Kidney (tissue), 14 donors: ENCODE data around the gene BANF2. TPM values are rescaled to one million over a fixed set of nuclear protein-coding genes. Genes with fewer than 3 reads are reported as not detected.

Experiments
- DNase-seq, 5 donors: peaks; one replicate each; pipeline ENCODE4 v3.0.0-alpha.2; 2013 to 2020
- FAIRE-seq: peaks from 2 replicates; lab custom pipeline; 2012; peaks lifted over from hg19 to GRCh38; lab: Jason Lieb, UNC
- H3K27ac ChIP-seq, 2 donors: one replicate each; pipeline ENCODE4 v1.7.0; 2013; ENCODE audit warnings: low read depth in 2 of 2, low read length in 2 of 2, inconsistent platforms in 1 of 2
- H3K27me3 ChIP-seq: one replicate; pipeline ENCODE4 v1.7.1; 2013; ENCODE audit warnings: low read length, inconsistent platforms; ENCODE audit not compliant: control insufficient read depth, insufficient read depth
- H3K36me3 ChIP-seq, 3 donors: one replicate each; pipeline versions ENCODE4 v1.7.0 to v1.7.1; 2013; ENCODE audit warnings: low read length in 3 of 3, control low read depth in 1 of 3, inconsistent platforms in 1 of 3; ENCODE audit not compliant: insufficient read depth in 3 of 3, control insufficient read depth in 2 of 3
- H3K4me1 ChIP-seq, 3 donors: one replicate each; pipeline versions ENCODE4 v1.7.0 to v1.7.1; 2013; ENCODE audit warnings: low read length in 3 of 3, inconsistent platforms in 1 of 3, low read depth in 1 of 3; ENCODE audit not compliant: control insufficient read depth in 2 of 3, insufficient read depth in 2 of 3
- H3K4me3 ChIP-seq, 3 donors: one replicate each; pipeline versions ENCODE4 v1.7.0 to v1.8.1; 2013; ENCODE audit warnings: low read length in 3 of 3, control low read depth in 1 of 3, inconsistent platforms in 1 of 3
- H3K9ac ChIP-seq, 3 donors: one replicate each; pipeline versions ENCODE4 v1.7.0 to v1.7.1; 2013; ENCODE audit warnings: low read length in 3 of 3, control low read depth in 1 of 3, inconsistent platforms in 1 of 3
- H3K9me3 ChIP-seq, 3 donors: one replicate each; pipeline versions ENCODE4 v1.7.0 to v1.7.1; 2013; ENCODE audit warnings: low read length in 3 of 3, control low read depth in 1 of 3, inconsistent platforms in 1 of 3; ENCODE audit not compliant: control insufficient read depth in 2 of 3, insufficient read depth in 1 of 3
- CTCF ChIP-seq: IDR thresholded peaks from 3 replicates; pipeline ENCODE4 v1.5.1; 2012; ENCODE audit warnings: mild to moderate bottlenecking, moderate library complexity, borderline replicate concordance; ENCODE audit not compliant: insufficient read depth; ENCODE audit errors: extremely low read depth
- intact Hi-C: fragments of 100-400 bp; cut with DNase I; formaldehyde crosslinking; loops from one replicate; pipeline ENCODE4 v1.11.1; 2022
- polyA plus RNA-seq: library from polyadenylated mRNA; stranded (reverse); fragments of 350-450 nt; fragmentation: Illumina TruSeq; extraction: RNeasy Lipid Tissue Mini Kit (QIAGEN cat#74804); gene quantifications from one replicate; pipeline ENCODE4 v1.2.3, GENCODE V29; 2014; ENCODE audit warnings: low read depth, low replicate concordance; ENCODE audit not compliant: insufficient read depth
- total RNA-seq: library from RNA; stranded (reverse); fragmentation: NEBNext Ultra II Directional; extraction: Animal tissue kit (Norgen Biotek cat#: 25700); gene quantifications from one replicate; pipeline ENCODE4 v1.2.1, GENCODE V29; 2021
- donor health status: control.
- donor health status: control.
- donor health status: control.
- donor health status: control.
- donor health status: control.
- donor health status: DM: yes; HTN: yes; CAD: no.
- donor health status: Normal renal cell carcinoma (clear cell type).

BANF2 gene
- total and polyA plus RNA-seq, 2 donors from 2014 or later: not detected

- DNase-seq (no peak), FAIRE-seq (no peak)
- Histone ChIP-seq H3K4me3 (peak overlapping the region; percentile 55 to 77 (median 62)), H3K27me3 (no peaks in the 10 kb centered on the region), H3K36me3 (peaks cover 0 to 8% (median 0%) of the 10 kb centered on the region in 3 donors), H3K9ac (peak overlapping the region in 2 of 3 donors; percentile 37 to 66), H3K4me1 (peaks cover 0 to 29% (median 23%) of the 10 kb centered on the region in 3 donors), H3K27ac (peak overlapping the region; percentile 79 to 90), H3K9me3 (no peaks in the 10 kb centered on the region)
- intact Hi-C loops: loop anchor here (5.0 kb wide), 1 partner anchor 214 kb away; no protein-coding TSS in a partner anchor
- TF ChIP-seq CTCF: no peak
Measured at GRCh38 chr20:17682889-17683198, 16.9 kb upstream of the BANF2 start.

GRCh38 chr20:17683218-17684076 lies 16.3 kb upstream of the BANF2 start:
- Histone ChIP-seq H3K4me1 (peaks cover 0 to 29% (median 20%) of the 10 kb centered on the region in 3 donors), H3K9ac (no peak overlapping the region), H3K27ac (peak overlapping the region in 1 of 2 donors; percentile 90), H3K4me3 (peak overlapping the region in 2 of 3 donors; percentile 55 to 77), H3K36me3 (peaks cover 0 to 5% (median 0%) of the 10 kb centered on the region in 3 donors), H3K27me3 (no peaks in the 10 kb centered on the region), H3K9me3 (no peaks in the 10 kb centered on the region)
- intact Hi-C loops: loop anchor here (5.0 kb wide), 1 partner anchor 214 kb away; no protein-coding TSS in a partner anchor
- no peak for DNase-seq
- no peak for FAIRE-seq
- no peak for TF ChIP-seq CTCF

- TF ChIP-seq CTCF: no peak
- Histone ChIP-seq H3K36me3 (no peaks in the 10 kb centered on the region), H3K4me1 (peaks cover 0 to 29% (median 20%) of the 10 kb centered on the region in 3 donors), H3K27me3 (no peaks in the 10 kb centered on the region), H3K4me3 (no peak overlapping the region), H3K9me3 (no peaks in the 10 kb centered on the region), H3K9ac (no peak overlapping the region), H3K27ac (peak overlapping the region in 1 of 2 donors; percentile 7)
- no peak for DNase-seq
- FAIRE-seq: no peak
- intact Hi-C loops: loop anchor here (5.0 kb wide), 1 partner anchor 213 kb away; no protein-coding TSS in a partner anchor
Measured at GRCh38 chr20:17684077-17684888, 15.5 kb upstream of the BANF2 start.
